ENCODE data around the gene NTHL1. TPM values are rescaled to one million over a fixed set of nuclear protein-coding genes. Genes with fewer than 3 reads are reported as not detected.
"Not testable (repeated sequence)": the region's sequence is repeated elsewhere in the genome, so short reads cannot be mapped to it uniquely, and the experiment has no call there.

NTHL1 gene
- total RNA-seq, 1 donor from 2014 or later = 28.5 TPM

- no peaks in the 10 kb centered on the region for H3K36me3 ChIP-seq
- intact Hi-C loops (cut with DNase I) = no loop called here
- peaks cover 94% of the 10 kb centered on the region for H3K4me1 ChIP-seq
- H3K27ac ChIP-seq = peak overlapping the region; percentile 91
- TF ChIP-seq CTCF (IDR thresholded peaks at IDR 0.05) (no peak), POLR2AphosphoS5 (IDR thresholded peaks at IDR 0.05; ENCODE audit: insufficient read depth in 1 of 2, low read depth in 1 of 2) (peak in 1 of 2 donors; percentile 71), POLR2A (IDR thresholded peaks at IDR 0.05) (no peak)
- DNase-seq (ENCODE audit: extremely low spot score in 2 of 2) = no peak
- H3K9me3 ChIP-seq = no peaks in the 10 kb centered on the region
- no peaks in the 10 kb centered on the region for H3K27me3 ChIP-seq
- peak overlapping the region; percentile 23 to 40 for H3K4me3 ChIP-seq
Measured at GRCh38 chr16:2035431-2036199, 12.0 kb downstream of the NTHL1 start.

- Histone ChIP-seq H3K27ac (peak overlapping the region; percentile 91), H3K9me3 (no peaks in the 10 kb centered on the region), H3K36me3 (no peaks in the 10 kb centered on the region), H3K4me3 (peak overlapping the region in 1 of 2 donors; percentile 23), H3K4me1 (peaks cover 93% of the 10 kb centered on the region), H3K27me3 (no peaks in the 10 kb centered on the region)
- no peak for DNase-seq (ENCODE audit: extremely low spot score in 2 of 2)
- intact Hi-C loops (cut with DNase I) = no loop called here
- TF ChIP-seq POLR2A (IDR thresholded peaks at IDR 0.05) (no peak), CTCF (IDR thresholded peaks at IDR 0.05) (no peak), POLR2AphosphoS5 (IDR thresholded peaks at IDR 0.05; ENCODE audit: insufficient read depth in 1 of 2, low read depth in 1 of 2) (no peak)
Measured at GRCh38 chr16:2034696-2035430, 12.8 kb downstream of the NTHL1 start.

- DNase-seq (ENCODE audit: extremely low spot score in 2 of 2); intact Hi-C loops (cut with DNase I); H3K36me3 ChIP-seq; H3K27me3 ChIP-seq; H3K9me3 ChIP-seq: not testable (repeated sequence)
- H3K4me1 ChIP-seq = peaks cover 93% of the 10 kb centered on the region
- peak overlapping the region; percentile 35 to 41 for H3K4me3 ChIP-seq
- peak overlapping the region; percentile 91 for H3K27ac ChIP-seq
Measured at GRCh38 chr16:2033909-2034695, 13.5 kb downstream of the NTHL1 start.

- TF ChIP-seq POLR2AphosphoS5 (IDR thresholded peaks at IDR 0.05; ENCODE audit: insufficient read depth in 1 of 2, low read depth in 1 of 2) (peak in 1 of 2 donors; percentile 71), CTCF (IDR thresholded peaks at IDR 0.05) (no peak)
- Histone ChIP-seq H3K9me3 (no peaks in the 10 kb centered on the region), H3K4me1 (peaks cover 92% of the 10 kb centered on the region), H3K27ac (peak overlapping the region; percentile 89), H3K36me3 (no peaks in the 10 kb centered on the region), H3K4me3 (peak overlapping the region; percentile 35 to 41), H3K27me3 (no peaks in the 10 kb centered on the region)
- intact Hi-C loops (cut with DNase I) = no loop called here
- no peak for DNase-seq (ENCODE audit: extremely low spot score in 2 of 2)
Measured at GRCh38 chr16:2033057-2033908, 14.4 kb downstream of the NTHL1 start.

All from vagina (tissue), 2 donors.